ENCODE data around the gene KLHL33.

Gene KLHL33

GRCh38 chr14:20412876-20413743, 22.9 kb downstream of the KLHL33 start, which contains the start of gene TEP1 (continued):
- peak; percentile 38; the same call in 1 of the 2 replicates for TF ChIP-seq ZNF513 (tag by site-specific recombination; IDR thresholded peaks at IDR 0.05)
- TF ChIP-seq BCL11B (tag by site-specific recombination; IDR thresholded peaks at IDR 0.05; ENCODE audit: low read depth), result no peak
- TF ChIP-seq ZNF488 (tag by site-specific recombination; IDR thresholded peaks at IDR 0.05), result no peak
- TF ChIP-seq ZNF792 (tag by site-specific recombination; IDR thresholded peaks at IDR 0.05), result no peak
- peak; percentile 29; the same call in 1 of the 2 replicates for TF ChIP-seq ZSCAN16 (tag by site-specific recombination; IDR thresholded peaks at IDR 0.05)
- TF ChIP-seq ZBTB21 (tag by site-specific recombination; IDR thresholded peaks at IDR 0.05), result 0 out of 2 replicates have a peak, but pooled peaks have one; percentile 16
- TF ChIP-seq PRDM4 (tag by site-specific recombination; IDR thresholded peaks at IDR 0.05), result no peak
- no peak for TF ChIP-seq ZNF404 (tag by site-specific recombination; IDR thresholded peaks at IDR 0.05)
- TF ChIP-seq ZNF19 (tag by site-specific recombination; IDR thresholded peaks at IDR 0.05; ENCODE audit: low read depth), result no peak
- no peak for TF ChIP-seq ZNF549 (tag by site-specific recombination; IDR thresholded peaks at IDR 0.05)
- TF ChIP-seq, protein P1, sequence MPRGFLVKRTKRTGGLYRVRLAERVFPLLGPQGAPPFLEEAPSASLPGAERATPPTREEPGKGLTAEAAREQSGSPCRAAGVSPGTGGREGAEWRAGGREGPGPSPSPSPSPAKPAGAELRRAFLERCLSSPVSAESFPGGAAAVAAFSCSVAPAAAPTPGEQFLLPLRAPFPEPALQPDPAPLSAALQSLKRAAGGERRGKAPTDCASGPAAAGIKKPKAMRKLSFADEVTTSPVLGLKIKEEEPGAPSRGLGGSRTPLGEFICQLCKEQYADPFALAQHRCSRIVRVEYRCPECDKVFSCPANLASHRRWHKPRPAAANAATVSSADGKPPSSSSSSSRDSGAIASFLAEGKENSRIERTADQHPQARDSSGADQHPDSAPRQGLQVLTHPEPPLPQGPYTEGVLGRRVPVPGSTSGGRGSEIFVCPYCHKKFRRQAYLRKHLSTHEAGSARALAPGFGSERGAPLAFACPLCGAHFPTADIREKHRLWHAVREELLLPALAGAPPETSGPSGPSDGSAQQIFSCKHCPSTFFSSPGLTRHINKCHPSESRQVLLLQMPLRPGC (tag by site-specific recombination; IDR thresholded peaks at IDR 0.05), result 0 out of 2 replicates have a peak, but pooled peaks have one; percentile 13
- TF ChIP-seq ZNF473 (tag by site-specific recombination; IDR thresholded peaks at IDR 0.05), result no peak
- no peak for TF ChIP-seq ZNF544 (tag by site-specific recombination; IDR thresholded peaks at IDR 0.05)
- no peak for TF ChIP-seq HOXC10 (CRISPR knock-in tag; IDR thresholded peaks at IDR 0.05)
- TF ChIP-seq ZNF677 (tag by site-specific recombination; IDR thresholded peaks at IDR 0.05), result no peak
- TF ChIP-seq, protein P2, sequence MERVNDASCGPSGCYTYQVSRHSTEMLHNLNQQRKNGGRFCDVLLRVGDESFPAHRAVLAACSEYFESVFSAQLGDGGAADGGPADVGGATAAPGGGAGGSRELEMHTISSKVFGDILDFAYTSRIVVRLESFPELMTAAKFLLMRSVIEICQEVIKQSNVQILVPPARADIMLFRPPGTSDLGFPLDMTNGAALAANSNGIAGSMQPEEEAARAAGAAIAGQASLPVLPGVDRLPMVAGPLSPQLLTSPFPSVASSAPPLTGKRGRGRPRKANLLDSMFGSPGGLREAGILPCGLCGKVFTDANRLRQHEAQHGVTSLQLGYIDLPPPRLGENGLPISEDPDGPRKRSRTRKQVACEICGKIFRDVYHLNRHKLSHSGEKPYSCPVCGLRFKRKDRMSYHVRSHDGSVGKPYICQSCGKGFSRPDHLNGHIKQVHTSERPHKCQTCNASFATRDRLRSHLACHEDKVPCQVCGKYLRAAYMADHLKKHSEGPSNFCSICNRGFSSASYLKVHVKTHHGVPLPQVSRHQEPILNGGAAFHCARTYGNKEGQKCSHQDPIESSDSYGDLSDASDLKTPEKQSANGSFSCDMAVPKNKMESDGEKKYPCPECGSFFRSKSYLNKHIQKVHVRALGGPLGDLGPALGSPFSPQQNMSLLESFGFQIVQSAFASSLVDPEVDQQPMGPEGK (tag by site-specific recombination; IDR thresholded peaks at IDR 0.05), result peak; percentile 92
- TF ChIP-seq GLIS2 (tag by site-specific recombination; IDR thresholded peaks at IDR 0.05), result peak; percentile 78
- TF ChIP-seq REST (tag by site-specific recombination; IDR thresholded peaks at IDR 0.05), result no peak
- TF ChIP-seq ZSCAN30 (tag by site-specific recombination; IDR thresholded peaks at IDR 0.05), result peak; percentile 93
- no peak for TF ChIP-seq TSHZ1 (tag by site-specific recombination; IDR thresholded peaks at IDR 0.05; ENCODE audit: borderline replicate concordance)
- TF ChIP-seq SP2 (tag by site-specific recombination; IDR thresholded peaks at IDR 0.05), result peak; percentile 91
- TF ChIP-seq ZNF133 (tag by site-specific recombination; IDR thresholded peaks at IDR 0.05), result 0 out of 2 replicates have a peak, but pooled peaks have one; percentile 22
- TF ChIP-seq ZSCAN23 (tag by site-specific recombination; IDR thresholded peaks at IDR 0.05), result no peak
